Measurements from ENCODE around the gene INO80. TPM values are rescaled to one million over a fixed set of nuclear protein-coding genes. Genes with fewer than 3 reads are reported as not detected.

Gene INO80
- total RNA-seq, 1 experiment from 2014 or later = 27.3 TPM

- no TSS peak for BruUV-seq (replicated peaks)
- H3K27ac ChIP-seq (ENCODE audit: low read depth, low read length, poor library complexity, severe bottlenecking) = no peak overlapping the region
- no peaks in the 10 kb centered on the region for H3K4me1 ChIP-seq (ENCODE audit: insufficient read depth, low read length, poor library complexity, severe bottlenecking)
- H3K4me3 ChIP-seq (ENCODE audit: low read depth, low read length, poor library complexity, severe bottlenecking) = no peak overlapping the region
- no peaks in the 10 kb centered on the region for H3K27me3 ChIP-seq (replicated peaks; ENCODE audit: insufficient read depth, low read depth, low read length, poor library complexity)
- POLR2A ChIA-PET (ENCODE audit: low non-redundant PET) = no interaction called here
- intact Hi-C loops (cut with micrococcal nuclease; ENCODE audit: unreplicated experiment) = no loop called here
- H3K36me3 ChIP-seq (ENCODE audit: insufficient read depth, low read length, poor library complexity, severe bottlenecking) = peaks cover 63% of the 10 kb centered on the region
- no peak for TF ChIP-seq EZH2 (IDR thresholded peaks at IDR 0.05; ENCODE audit: borderline replicate concordance, low read depth, low read length, poor library complexity, severe bottlenecking)
- TF ChIP-seq, protein P1, sequence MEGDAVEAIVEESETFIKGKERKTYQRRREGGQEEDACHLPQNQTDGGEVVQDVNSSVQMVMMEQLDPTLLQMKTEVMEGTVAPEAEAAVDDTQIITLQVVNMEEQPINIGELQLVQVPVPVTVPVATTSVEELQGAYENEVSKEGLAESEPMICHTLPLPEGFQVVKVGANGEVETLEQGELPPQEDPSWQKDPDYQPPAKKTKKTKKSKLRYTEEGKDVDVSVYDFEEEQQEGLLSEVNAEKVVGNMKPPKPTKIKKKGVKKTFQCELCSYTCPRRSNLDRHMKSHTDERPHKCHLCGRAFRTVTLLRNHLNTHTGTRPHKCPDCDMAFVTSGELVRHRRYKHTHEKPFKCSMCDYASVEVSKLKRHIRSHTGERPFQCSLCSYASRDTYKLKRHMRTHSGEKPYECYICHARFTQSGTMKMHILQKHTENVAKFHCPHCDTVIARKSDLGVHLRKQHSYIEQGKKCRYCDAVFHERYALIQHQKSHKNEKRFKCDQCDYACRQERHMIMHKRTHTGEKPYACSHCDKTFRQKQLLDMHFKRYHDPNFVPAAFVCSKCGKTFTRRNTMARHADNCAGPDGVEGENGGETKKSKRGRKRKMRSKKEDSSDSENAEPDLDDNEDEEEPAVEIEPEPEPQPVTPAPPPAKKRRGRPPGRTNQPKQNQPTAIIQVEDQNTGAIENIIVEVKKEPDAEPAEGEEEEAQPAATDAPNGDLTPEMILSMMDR (conservative IDR thresholded peaks at IDR 0.05; ENCODE audit: low read depth, low read length) = no peak
- CTCF ChIA-PET = no interaction called here
- H3K9me3 ChIP-seq (ENCODE audit: low read depth, low read length, poor library complexity, severe bottlenecking) = no peaks in the 10 kb centered on the region
- no peak for DNase-seq (ENCODE audit: low spot score)
Measured at GRCh38 chr15:40978562-40978961, 137.5 kb downstream of the INO80 start.

GRCh38 chr15:40978141-40978540 lies 137.9 kb downstream of the INO80 start:
- no peak for DNase-seq (ENCODE audit: low spot score)
- intact Hi-C loops (cut with micrococcal nuclease; ENCODE audit: unreplicated experiment) = no loop called here
- H3K9me3 ChIP-seq (ENCODE audit: low read depth, low read length, poor library complexity, severe bottlenecking) = no peaks in the 10 kb centered on the region
- BruUV-seq (replicated peaks) = no TSS peak
- no peaks in the 10 kb centered on the region for H3K4me1 ChIP-seq (ENCODE audit: insufficient read depth, low read length, poor library complexity, severe bottlenecking)
- H3K27ac ChIP-seq (ENCODE audit: low read depth, low read length, poor library complexity, severe bottlenecking) = no peak overlapping the region
- no peak overlapping the region for H3K4me3 ChIP-seq (ENCODE audit: low read depth, low read length, poor library complexity, severe bottlenecking)
- ChIA-PET CTCF (no interaction called here), POLR2A (ENCODE audit: low non-redundant PET) (no interaction called here)
- no peaks in the 10 kb centered on the region for H3K27me3 ChIP-seq (replicated peaks; ENCODE audit: insufficient read depth, low read depth, low read length, poor library complexity)
- peaks cover 59% of the 10 kb centered on the region for H3K36me3 ChIP-seq (ENCODE audit: insufficient read depth, low read length, poor library complexity, severe bottlenecking)
- no peak for TF ChIP-seq EZH2 (IDR thresholded peaks at IDR 0.05; ENCODE audit: borderline replicate concordance, low read depth, low read length, poor library complexity, severe bottlenecking)
- TF ChIP-seq, protein P1 (conservative IDR thresholded peaks at IDR 0.05; ENCODE audit: low read depth, low read length) = no peak

- CTCF ChIA-PET = no interaction called here
- no peak overlapping the region for H3K4me3 ChIP-seq (ENCODE audit: low read depth, low read length, poor library complexity, severe bottlenecking)
- no peaks in the 10 kb centered on the region for H3K9me3 ChIP-seq (ENCODE audit: low read depth, low read length, poor library complexity, severe bottlenecking)
- H3K4me1 ChIP-seq (ENCODE audit: insufficient read depth, low read length, poor library complexity, severe bottlenecking) = peaks cover 6% of the 10 kb centered on the region
- H3K36me3 ChIP-seq (ENCODE audit: insufficient read depth, low read length, poor library complexity, severe bottlenecking) = peaks cover 46% of the 10 kb centered on the region
- POLR2A ChIA-PET (ENCODE audit: low non-redundant PET) = no interaction called here
- BruUV-seq (replicated peaks) = no TSS peak
- DNase-seq (ENCODE audit: low spot score) = no peak
- TF ChIP-seq, protein P1 (conservative IDR thresholded peaks at IDR 0.05; ENCODE audit: low read depth, low read length) = no peak
- TF ChIP-seq EZH2 (IDR thresholded peaks at IDR 0.05; ENCODE audit: borderline replicate concordance, low read depth, low read length, poor library complexity, severe bottlenecking) = no peak
- no peak overlapping the region for H3K27ac ChIP-seq (ENCODE audit: low read depth, low read length, poor library complexity, severe bottlenecking)
- intact Hi-C loops (cut with micrococcal nuclease; ENCODE audit: unreplicated experiment) = no loop called here
- no peaks in the 10 kb centered on the region for H3K27me3 ChIP-seq (replicated peaks; ENCODE audit: insufficient read depth, low read depth, low read length, poor library complexity)
Measured at GRCh38 chr15:40976819-40977218, 139.3 kb downstream of the INO80 start.

Data from A673 (cell line).